K562 (cell line): ENCODE data around the gene CXCR2. TPM values are rescaled to one million over a fixed set of nuclear protein-coding genes. Genes with fewer than 3 reads are reported as not detected.

ENCODE experiments used
- EHMT2 ChIP-seq: fragments of 450-650 bp; IDR thresholded peaks from 2 replicates; pipeline ENCODE4 v1.6.1; 2018; ENCODE audit warnings: antibody characterized with exemption
- HES1 ChIP-seq: fragments of 450-650 bp; IDR thresholded peaks from 2 replicates; pipeline ENCODE4 v1.6.1; 2016; ENCODE audit warnings: low read depth, mild to moderate bottlenecking, moderate library complexity
- HOXB6 ChIP-seq: fragments of 250-450 bp; sonication (Bioruptor Pico); IDR thresholded peaks from 2 replicates; pipeline ENCODE4 v1.5.1; 2022; ENCODE audit warnings: mild to moderate bottlenecking, borderline replicate concordance
- L3MBTL2 ChIP-seq: fragments of 450-650 bp; IDR thresholded peaks from 2 replicates; pipeline ENCODE4 v1.6.1; 2016; ENCODE audit warnings: mild to moderate bottlenecking, moderate library complexity
- MAFK ChIP-seq: IDR thresholded peaks from 2 replicates; pipeline ENCODE4 v1.6.1; 2011; ENCODE audit warnings: low read length, improper control_type of control experiment
- MGA ChIP-seq: fragments of 450-650 bp; IDR thresholded peaks from 2 replicates; pipeline ENCODE4 v1.6.1; 2016; ENCODE audit warnings: mild to moderate bottlenecking, moderate library complexity
- NELFE ChIP-seq: IDR thresholded peaks from 2 replicates; pipeline ENCODE4 v1.6.1; 2011; ENCODE audit warnings: mild to moderate bottlenecking; ENCODE audit not compliant: insufficient read depth, insufficient read length
- TAL1 ChIP-seq: fragments of 450-650 bp; IDR thresholded peaks from 2 replicates; pipeline ENCODE4 v1.6.1; 2016; ENCODE audit warnings: mild to moderate bottlenecking
- TBP ChIP-seq: optimal IDR thresholded peaks from 2 replicates; pipeline ENCODE3; 2011; ENCODE audit warnings: low read depth, low read length, improper control_type of control experiment
- U2AF2 ChIP-seq: fragments of 200-400 bp; formaldehyde crosslinking; optimal IDR thresholded peaks from 2 replicates; pipeline ENCODE3; 2017; ENCODE audit warnings: low read depth, mild to moderate bottlenecking, low read length
- USF1 ChIP-seq: sonication (generic); formaldehyde crosslinking; IDR thresholded peaks from 2 replicates; pipeline ENCODE4 v1.9.0; 2022; ENCODE audit warnings: mild to moderate bottlenecking, missing genetic modification reagents
- VEZF1 ChIP-seq: fragments of 200-800 bp; sonication (Bioruptor generic); IDR thresholded peaks from 2 replicates; pipeline ENCODE4 v1.6.1; 2017; ENCODE audit warnings: missing genetic modification characterization, missing compliant biosample characterization
- ZNF197 ChIP-seq: fragments of 200-800 bp; sonication (Bioruptor generic); IDR thresholded peaks from 2 replicates; pipeline ENCODE4 v1.6.1; 2016; ENCODE audit warnings: low read depth, missing genetic modification characterization, missing compliant biosample characterization
- ZNF263 ChIP-seq: sonication (generic); formaldehyde crosslinking; IDR thresholded peaks from 2 replicates; pipeline ENCODE4 v1.8.0; 2022; ENCODE audit warnings: mild to moderate bottlenecking, missing genetic modification reagents, borderline replicate concordance
- polyA plus RNA-seq, 8 experiments: library from polyadenylated mRNA; depleted of rRNA in 4 of 8; stranded (reverse) in 5 of 8; unstranded in 3 of 8; fragments of >200 nt; fragmentation: Nextera tagmentation in 2 of 8; fragmentation: Illumina TruSeq in 1 of 8; extraction: Ambion mirVana in 2 of 8; extraction: Trizol in 1 of 8; gene quantifications; 2 replicates each; pipeline versions ENCODE4 v1.2.1 to v1.2.3, GENCODE V29; 2011 to 2014; ENCODE audit warnings: inconsistent platforms in 1 of 8, missing spikeins in 1 of 8
- total RNA-seq, 7 experiments: library from RNA; depleted of rRNA in 6 of 7; stranded (reverse); fragments of >200 nt in 6 of 7; fragmentation: Illumina TruSeq in 2 of 7; extraction: Trizol in 2 of 7; gene quantifications; 2 replicates each; pipeline versions ENCODE4 v1.2.1 to v1.2.3, GENCODE V29; 2011 to 2021; ENCODE audit warnings: low replicate concordance in 1 of 7

The CXCR2 gene
- total and polyA plus RNA-seq, 9 of the 15 experiments (the other 6 are each of a cell fraction or from before 2014, with no cell fraction given), result not detected

- TF ChIP-seq USF1 (CRISPR knock-in tag) (no peak), TBP (peak; percentile 24), EHMT2 (0 out of 2 replicates have a peak, but pooled peaks have one; percentile 14), U2AF2 (no peak), L3MBTL2 (peak; percentile 53; the same call in 1 of the 2 replicates), VEZF1 (CRISPR knock-in tag) (peak; percentile 61), MGA (0 out of 2 replicates have a peak, but pooled peaks have one; percentile 15), HES1 (no peak), NELFE (no peak), TAL1 (no peak), MAFK (no peak), ZNF197 (CRISPR knock-in tag) (no peak), HOXB6 (no peak), ZNF263 (CRISPR knock-in tag) (no peak)
Observed at GRCh38 chr2:218186355-218186766, 60.5 kb downstream of the CXCR2 start (continued).
